ENCODE measurements around the gene ZFP36.

Gene ZFP36

GRCh38 chr19:39397360-39398296 is 9.0 kb upstream of the ZFP36 start:
- DNase-seq (ENCODE audit: low spot score) = peak; percentile 76
- POLR2A ChIA-PET (ENCODE audit: low non-redundant PET) = interaction anchor here (0.8 to 1.7 kb wide), 7 partner anchors 9 to 38 kb away, joined by 3 to 13 read pairs (median 6); partner anchors contain the start of genes RPS16 and ZFP36
- CTCF ChIA-PET = interaction anchor here (0.5 to 3.4 kb wide), 15 partner anchors 9 to 1321 kb away, joined by 3 to 55 read pairs (median 5); partner anchors contain the start of genes PLEKHG2, RPS16 and TIMM50
- H3K27ac ChIP-seq = peak overlapping the region; percentile 100
- peak; percentile 95 for TF ChIP-seq CTCF (conservative IDR thresholded peaks at IDR 0.05; ENCODE audit: low read depth)

DNA sequence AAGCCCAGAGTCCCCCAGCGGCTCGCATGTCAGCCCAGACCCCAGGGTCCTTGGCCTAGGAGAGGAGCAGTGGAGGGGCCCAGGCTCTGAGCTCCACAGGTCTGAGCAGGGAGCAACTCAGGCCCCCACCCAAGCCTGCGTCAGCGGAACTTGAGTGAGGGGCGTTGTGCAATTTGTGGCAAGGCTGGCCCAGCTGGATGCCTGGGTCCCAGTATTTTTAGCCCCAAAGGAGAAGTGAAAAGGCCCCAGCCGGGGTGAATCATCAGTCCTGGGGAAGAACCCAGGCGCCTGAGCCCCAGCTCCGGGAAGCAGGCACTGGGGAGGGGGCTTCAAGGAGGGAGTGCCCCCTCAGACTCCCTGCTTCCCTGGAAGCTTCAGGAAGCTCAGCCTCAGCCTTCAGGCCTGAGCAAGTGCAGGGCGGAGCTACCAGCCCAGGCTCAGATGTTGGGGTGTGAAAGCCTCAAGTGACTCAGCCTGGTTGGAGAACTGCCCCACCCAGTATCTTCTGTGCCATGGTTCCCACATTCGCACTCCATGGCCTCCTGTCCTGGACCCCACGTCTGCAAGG is 8.3 kb upstream of the ZFP36 start:
- no peak for TF ChIP-seq CTCF (conservative IDR thresholded peaks at IDR 0.05; ENCODE audit: low read depth)
- DNase-seq (ENCODE audit: low spot score) = peak; percentile 84
- POLR2A ChIA-PET (ENCODE audit: low non-redundant PET) = interaction anchor here (0.8 to 1.7 kb wide), 6 partner anchors 8 to 37 kb away, joined by 3 to 13 read pairs (median 6); partner anchors contain the start of genes RPS16 and ZFP36
- CTCF ChIA-PET = interaction anchor here (0.5 to 3.4 kb wide), 13 partner anchors 8 to 798 kb away, joined by 3 to 55 read pairs (median 5); partner anchors contain the start of genes PLEKHG2, RPS16 and TIMM50
- peak overlapping the region; percentile 100 for H3K27ac ChIP-seq

DNA sequence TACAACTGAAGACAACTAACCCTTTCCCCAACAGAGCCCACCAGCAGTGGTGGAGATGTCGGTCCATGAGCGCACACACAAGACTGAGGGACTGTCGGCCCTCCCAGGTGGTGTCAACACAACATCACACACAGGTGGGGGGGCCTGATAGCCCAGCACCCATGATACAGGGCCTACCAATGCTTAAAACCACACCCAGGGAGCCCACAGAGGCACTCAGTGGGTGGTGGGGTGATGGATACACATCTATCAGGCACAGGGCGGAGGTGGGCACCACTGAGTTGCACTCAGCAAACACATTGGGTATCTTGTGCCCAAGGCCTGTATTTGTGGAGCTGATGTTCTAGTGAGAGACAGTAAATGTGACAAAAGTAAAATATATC is 7.0 kb upstream of the ZFP36 start:
- CTCF ChIA-PET = no interaction called here
- TF ChIP-seq CTCF (conservative IDR thresholded peaks at IDR 0.05; ENCODE audit: low read depth) = no peak
- DNase-seq (ENCODE audit: low spot score) = no peak
- POLR2A ChIA-PET (ENCODE audit: low non-redundant PET) = no interaction called here
- H3K27ac ChIP-seq = peak overlapping the region; percentile 100

DNA sequence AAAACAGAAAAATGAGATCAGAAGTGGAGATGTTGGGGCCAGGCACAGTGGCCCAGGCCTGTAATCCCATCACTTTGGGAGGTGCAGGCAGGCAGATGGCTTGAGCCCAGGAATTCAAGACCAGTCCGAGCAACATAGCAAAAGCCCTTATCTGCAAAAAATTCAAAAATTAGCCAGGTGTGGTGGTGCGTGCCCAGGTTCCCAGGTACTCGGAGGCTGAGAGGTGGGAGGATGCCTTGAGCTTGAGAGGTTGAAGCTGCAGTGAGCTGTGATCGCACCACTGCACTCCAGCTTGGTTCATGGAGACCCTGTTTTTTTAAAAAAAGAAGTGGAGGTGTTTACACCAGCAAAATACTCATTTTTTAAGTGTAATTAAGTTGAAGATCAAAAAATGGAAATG is 6.6 kb upstream of the ZFP36 start:
- no peak for TF ChIP-seq CTCF (conservative IDR thresholded peaks at IDR 0.05; ENCODE audit: low read depth)
- CTCF ChIA-PET = interaction anchor here (0.5 kb wide), 1 partner anchor 414 kb away, joined by 3 read pairs; no protein-coding TSS in a partner anchor
- H3K27ac ChIP-seq = peak overlapping the region; percentile 100

GRCh38 chr19:39401070-39401548 is 5.5 kb upstream of the ZFP36 start:
- H3K27ac ChIP-seq = peak overlapping the region; percentile 100
- TF ChIP-seq CTCF (conservative IDR thresholded peaks at IDR 0.05; ENCODE audit: low read depth) = no peak
- POLR2A ChIA-PET (ENCODE audit: low non-redundant PET) = interaction anchor here (0.7 to 2.0 kb wide), 2 partner anchors 11 to 59 kb away, joined by 3 to 10 read pairs; partner anchors contain the start of genes PLEKHG2 and SAMD4B
- CTCF ChIA-PET = interaction anchor here (1.5 kb wide), 1 partner anchor 11 kb away, joined by 5 read pairs; the partner anchor contains the start of gene PLEKHG2
- DNase-seq (ENCODE audit: low spot score) = no peak

More for the DNA sequence above, 6.6 kb upstream of the ZFP36 start:
- no peak for DNase-seq (ENCODE audit: low spot score)
- POLR2A ChIA-PET (ENCODE audit: low non-redundant PET) = no interaction called here
